ENCODE measurements around the gene MAP4K2. TPM values are rescaled to one million over a fixed set of nuclear protein-coding genes. Genes with fewer than 3 reads are reported as not detected.
A peak's percentile ranks its signal among the peaks of the same experiment; 100 is the strongest.

MAP4K2 gene
- total RNA-seq, 1 donor from 2014 or later = 13.1 TPM

- DNase-seq = no peak
Measured at GRCh38 chr11:64810891-64811272, 7.9 kb upstream of the MAP4K2 start.

GRCh38 chr11:64810271-64810890 lies 7.4 kb upstream of the MAP4K2 start, which contains the start of gene MEN1:
MEN1 (minus strand) TSS chr11:64810551; CDS start chr11:64810109, 442 bp downstream.
- peak; percentile 98 for DNase-seq

GRCh38 chr11:64809781-64810241 lies 6.8 kb upstream of the MAP4K2 start:
- DNase-seq = peak; percentile 41

- no peak for DNase-seq
Measured at GRCh38 chr11:64805481-64805880, 2.5 kb upstream of the MAP4K2 start.

GRCh38 chr11:64804346-64805210 lies 1.6 kb upstream of the MAP4K2 start:
- DNase-seq = no peak

GRCh38 chr11:64803846-64804345 lies 882 bp upstream of the MAP4K2 start:
- no peak for DNase-seq

GRCh38 chr11:64802370-64803157 lies 450 bp downstream of the MAP4K2 start:
- DNase-seq = no peak

GRCh38 chr11:64801561-64802369 lies 1.2 kb downstream of the MAP4K2 start:
- no peak for DNase-seq

GRCh38 chr11:64801158-64801464 lies 1.9 kb downstream of the MAP4K2 start:
- no peak for DNase-seq

- no peak for DNase-seq
Measured at GRCh38 chr11:64800303-64801157, 2.5 kb downstream of the MAP4K2 start.

- no peak for DNase-seq
Measured at GRCh38 chr11:64799623-64800302, 3.3 kb downstream of the MAP4K2 start.

- DNase-seq = no peak
Measured at GRCh38 chr11:64799256-64799622, 3.8 kb downstream of the MAP4K2 start.

- no peak for DNase-seq
Measured at GRCh38 chr11:64796757-64797541, 6.1 kb downstream of the MAP4K2 start.

- DNase-seq = no peak
Measured at GRCh38 chr11:64796047-64796756, 6.8 kb downstream of the MAP4K2 start.

GRCh38 chr11:64794526-64794925 lies 8.5 kb downstream of the MAP4K2 start:
- no peak for DNase-seq

- peak; percentile 55 for DNase-seq
Measured at GRCh38 chr11:64793271-64794160, 9.5 kb downstream of the MAP4K2 start.

GRCh38 chr11:64792482-64792881 lies 10.5 kb downstream of the MAP4K2 start:
- DNase-seq = no peak
